ENCODE measurements around the gene RAD52.

The RAD52 gene

GRCh38 chr12:953776-954175 lies 4.3 kb upstream of the RAD52 start:
- DNase-seq (ENCODE audit: low read depth in 1 of 2, low spot score in 1 of 2), result no peak
- TF ChIP-seq REST (IDR thresholded peaks at IDR 0.05; ENCODE audit: insufficient replicate concordance, low read depth) (no peak), GABPA (IDR thresholded peaks at IDR 0.05; ENCODE audit: low read depth) (no peak), SPI1 (IDR thresholded peaks at IDR 0.05; ENCODE audit: borderline replicate concordance, low read depth) (no peak), CTCF (IDR thresholded peaks at IDR 0.05; ENCODE audit: insufficient read depth, low read length) (no peak), POLR2AphosphoS5 (IDR thresholded peaks at IDR 0.05; ENCODE audit: low read depth) (no peak)
- Histone ChIP-seq H3K27ac (replicated peaks) (peak overlapping the region; percentile 66), H3K27me3 (ENCODE audit: insufficient read depth, poor library complexity, severe bottlenecking) (no peaks in the 10 kb centered on the region), H3K4me3 (replicated peaks; ENCODE audit: insufficient read depth, low read length) (no peak overlapping the region)

GRCh38 chr12:951176-951575 lies 1.7 kb upstream of the RAD52 start:
- no peak for TF ChIP-seq REST (IDR thresholded peaks at IDR 0.05; ENCODE audit: insufficient replicate concordance, low read depth)
- no peak for TF ChIP-seq GABPA (IDR thresholded peaks at IDR 0.05; ENCODE audit: low read depth)
- no peak for TF ChIP-seq CTCF (IDR thresholded peaks at IDR 0.05; ENCODE audit: insufficient read depth, low read length)
- TF ChIP-seq POLR2AphosphoS5 (IDR thresholded peaks at IDR 0.05; ENCODE audit: low read depth), result no peak
- no peak for TF ChIP-seq SPI1 (IDR thresholded peaks at IDR 0.05; ENCODE audit: borderline replicate concordance, low read depth)
- no peaks in the 10 kb centered on the region for H3K27me3 ChIP-seq (ENCODE audit: insufficient read depth, poor library complexity, severe bottlenecking)
- H3K27ac ChIP-seq (replicated peaks), result no peak overlapping the region
- DNase-seq (ENCODE audit: low read depth in 1 of 2, low spot score in 1 of 2), result no peak
- H3K4me3 ChIP-seq (replicated peaks; ENCODE audit: insufficient read depth, low read length), result no peak overlapping the region

GRCh38 chr12:948238-948637 lies 1.3 kb downstream of the RAD52 start:
- no peaks in the 10 kb centered on the region for H3K27me3 ChIP-seq (ENCODE audit: insufficient read depth, poor library complexity, severe bottlenecking)
- DNase-seq (ENCODE audit: low read depth in 1 of 2, low spot score in 1 of 2), result no peak
- H3K4me3 ChIP-seq (replicated peaks; ENCODE audit: insufficient read depth, low read length), result peak overlapping the region; percentile 97
- no peak for TF ChIP-seq REST (IDR thresholded peaks at IDR 0.05; ENCODE audit: insufficient replicate concordance, low read depth)
- no peak for TF ChIP-seq GABPA (IDR thresholded peaks at IDR 0.05; ENCODE audit: low read depth)
- no peak for TF ChIP-seq CTCF (IDR thresholded peaks at IDR 0.05; ENCODE audit: insufficient read depth, low read length)
- no peak for TF ChIP-seq SPI1 (IDR thresholded peaks at IDR 0.05; ENCODE audit: borderline replicate concordance, low read depth)
- no peak for TF ChIP-seq POLR2AphosphoS5 (IDR thresholded peaks at IDR 0.05; ENCODE audit: low read depth)
- peak overlapping the region; percentile 91 for H3K27ac ChIP-seq (replicated peaks)

Measured in HL-60 (cell line).